ENCODE data around the gene KIF1B.
A peak's percentile ranks its signal among the peaks of the same experiment; 100 is the strongest.

Gene KIF1B

DNA sequence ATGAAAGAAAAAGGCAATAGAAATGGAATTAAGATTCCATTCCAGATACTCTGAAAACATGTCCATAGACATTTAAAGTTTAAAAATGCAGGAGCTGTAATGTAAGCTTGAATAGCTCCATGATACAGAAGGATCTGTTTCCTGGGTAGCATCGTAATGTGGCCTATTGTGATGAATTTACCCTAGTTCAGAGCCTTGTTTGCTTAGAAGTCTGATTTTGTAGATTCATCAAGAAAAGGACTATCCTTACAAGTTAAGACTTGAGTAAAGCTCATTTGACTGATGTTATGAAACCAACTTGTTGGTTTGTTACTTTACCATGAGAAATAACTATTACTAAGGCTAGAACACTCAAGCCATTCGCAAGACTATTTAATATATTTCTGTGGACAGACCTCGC, 55.5 kb downstream of the KIF1B start:
- intact Hi-C loops (cut with DNase I): no loop called here
- DNase-seq: no peak

DNA sequence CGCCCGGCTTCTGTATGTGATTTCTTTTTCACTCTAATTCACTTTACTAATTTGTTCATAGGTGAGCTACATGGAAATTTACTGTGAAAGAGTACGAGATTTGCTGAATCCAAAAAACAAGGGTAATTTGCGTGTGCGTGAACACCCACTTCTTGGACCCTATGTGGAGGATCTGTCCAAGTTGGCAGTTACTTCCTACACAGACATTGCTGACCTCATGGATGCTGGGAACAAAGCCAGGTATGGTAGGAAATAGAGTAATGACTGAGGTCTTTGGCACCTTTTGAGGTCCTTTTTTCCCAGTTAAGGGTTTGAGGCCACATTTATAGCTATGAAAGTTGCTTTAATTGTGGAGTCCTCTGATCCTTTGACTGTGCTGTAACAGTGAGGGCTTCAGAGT, 56.9 kb downstream of the KIF1B start:
- DNase-seq: peak in 2 of 42 donors; percentile 43 to 64
- intact Hi-C loops (cut with DNase I): no loop called here

DNA sequence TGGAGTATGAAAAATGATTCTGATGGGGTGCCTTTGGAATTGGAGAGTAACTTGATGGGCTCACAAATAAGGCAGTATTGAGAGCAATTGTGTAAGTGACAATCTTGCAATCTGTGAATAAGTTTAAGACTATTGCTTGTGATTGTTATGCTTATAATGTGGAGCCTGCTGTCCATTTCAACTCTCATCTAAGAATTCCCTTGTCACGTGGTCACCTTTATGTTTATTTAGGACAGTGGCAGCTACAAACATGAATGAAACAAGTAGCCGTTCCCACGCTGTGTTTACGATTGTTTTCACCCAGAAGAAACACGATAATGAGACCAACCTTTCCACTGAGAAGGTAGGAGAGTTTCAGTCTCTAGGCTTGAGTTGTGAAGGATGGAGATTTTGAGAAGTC, 57.6 kb downstream of the KIF1B start:
- intact Hi-C loops (cut with DNase I): no loop called here
- no peak for DNase-seq

DNA sequence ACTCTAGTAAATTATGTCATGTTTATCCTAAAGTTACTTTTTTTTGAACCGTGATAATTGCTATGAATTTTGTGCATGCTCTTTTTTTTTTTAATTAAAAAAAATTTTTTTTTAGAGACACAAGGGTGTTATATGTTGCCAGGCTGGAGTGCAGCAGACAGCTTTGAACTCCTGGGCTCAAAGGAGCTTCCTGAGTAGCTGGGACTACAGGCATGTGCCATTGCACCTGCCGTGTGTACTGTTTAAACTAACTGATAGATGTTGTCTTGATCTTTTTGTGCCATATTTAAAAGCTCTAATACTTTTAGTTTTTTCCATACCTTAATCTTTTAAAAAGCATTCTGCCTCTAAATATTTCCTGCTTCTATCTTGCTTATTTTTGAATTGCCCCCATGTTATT, 60.7 kb downstream of the KIF1B start:
- intact Hi-C loops (cut with DNase I): no loop called here
- DNase-seq: no peak

DNA sequence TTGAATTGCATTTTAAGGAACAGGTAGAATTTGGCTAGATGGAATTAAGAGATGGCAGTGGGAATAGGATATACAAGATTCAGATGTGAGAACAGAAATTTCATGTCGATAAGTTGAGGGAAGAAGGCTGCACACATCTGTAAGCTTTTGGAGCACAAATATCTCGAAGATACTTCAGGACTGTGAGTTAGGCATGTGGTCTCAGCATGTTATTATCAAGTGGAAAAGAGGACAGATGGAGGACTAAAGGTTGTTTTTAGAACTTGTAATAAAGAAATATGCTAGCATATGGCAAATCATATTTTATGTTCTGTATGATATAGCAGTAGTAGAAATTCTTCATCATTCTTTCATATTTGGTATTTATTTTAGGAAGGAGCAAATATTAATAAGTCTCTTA, 61.5 kb downstream of the KIF1B start:
- no peak for DNase-seq
- intact Hi-C loops (cut with DNase I): no loop called here

DNA sequence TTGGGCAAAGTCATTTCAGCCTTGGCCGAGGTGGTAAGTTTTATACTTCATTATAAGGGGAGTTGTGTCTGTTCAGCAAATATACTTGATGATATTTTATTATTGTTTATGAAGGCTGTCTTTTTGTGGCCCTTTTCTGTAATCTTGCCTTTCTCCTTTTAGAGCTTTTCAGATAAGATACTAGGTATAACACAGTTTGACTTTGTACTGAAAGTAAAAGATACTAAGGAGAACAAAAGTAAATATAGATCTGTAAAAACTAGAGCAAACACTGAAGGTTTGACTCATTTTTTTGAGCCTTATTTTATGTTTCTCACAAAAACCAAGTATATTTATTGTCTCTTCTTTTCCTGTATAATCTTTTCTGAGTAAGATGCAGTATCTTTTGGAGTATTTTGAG, 61.9 kb downstream of the KIF1B start:
- no peak for DNase-seq
- intact Hi-C loops (cut with DNase I): no loop called here

DNA sequence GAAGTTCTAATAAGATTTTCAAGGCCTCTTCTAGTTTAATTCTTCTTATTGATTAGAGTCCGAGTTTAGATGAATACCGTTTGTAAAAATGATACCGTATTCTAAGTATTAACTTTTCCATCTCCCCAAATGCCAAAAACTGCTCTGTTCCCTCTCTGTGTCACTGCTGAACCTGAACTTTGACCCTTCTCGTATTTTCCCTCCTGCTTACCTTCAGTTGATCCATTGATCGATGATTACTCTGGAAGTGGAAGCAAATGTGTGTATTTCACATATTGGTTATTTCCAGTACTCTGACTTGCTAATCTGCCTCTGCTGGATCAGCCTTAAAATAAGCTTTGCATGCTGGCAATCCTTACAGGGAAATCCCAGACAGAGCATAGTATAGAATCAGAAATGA, 68.5 kb downstream of the KIF1B start:
- intact Hi-C loops (cut with DNase I): no loop called here
- no peak for DNase-seq

DNA sequence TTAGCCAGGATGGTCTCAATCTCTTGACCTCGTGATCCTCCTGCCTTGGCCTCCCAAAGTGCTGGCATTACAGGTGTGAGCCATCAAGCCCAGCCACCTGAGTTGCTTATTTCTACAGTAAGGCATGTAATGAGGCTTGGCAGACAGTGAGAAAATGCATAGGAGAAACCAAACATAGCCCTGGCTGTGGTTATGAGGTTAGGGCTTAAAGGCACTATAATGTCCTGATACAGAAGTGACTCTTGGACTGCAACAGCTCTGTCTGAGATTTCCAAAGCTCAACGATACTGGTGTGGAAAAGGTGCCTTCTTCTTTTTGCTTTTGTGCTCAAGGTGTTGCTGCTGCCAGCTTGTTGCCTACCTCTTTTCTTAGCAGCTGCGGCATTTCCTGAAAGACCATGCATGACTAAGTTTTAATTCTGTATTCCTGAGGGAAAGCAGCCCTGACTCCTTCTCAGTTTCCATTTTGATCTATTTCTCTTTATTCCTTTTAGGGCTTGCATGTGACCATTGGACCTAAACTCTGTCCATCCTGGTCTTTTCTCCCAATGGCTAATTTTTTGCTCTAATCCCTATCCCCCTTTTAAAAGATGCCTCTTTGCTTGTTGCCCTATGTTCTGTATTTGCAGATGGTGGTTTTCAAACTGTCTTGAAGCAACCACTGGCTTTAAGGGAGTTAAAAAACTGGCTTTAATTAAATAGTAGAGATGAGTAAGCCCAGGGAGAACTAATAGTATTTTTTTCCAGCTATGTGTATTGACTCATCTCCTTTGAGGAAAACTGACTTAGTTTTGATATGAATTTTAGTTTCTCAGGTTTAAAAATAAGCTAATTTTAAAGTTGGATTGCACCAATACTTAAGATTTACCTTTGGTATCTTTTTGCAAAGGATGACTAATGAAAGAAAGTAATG, 70.3 kb downstream of the KIF1B start:
- no peak for DNase-seq

DNA sequence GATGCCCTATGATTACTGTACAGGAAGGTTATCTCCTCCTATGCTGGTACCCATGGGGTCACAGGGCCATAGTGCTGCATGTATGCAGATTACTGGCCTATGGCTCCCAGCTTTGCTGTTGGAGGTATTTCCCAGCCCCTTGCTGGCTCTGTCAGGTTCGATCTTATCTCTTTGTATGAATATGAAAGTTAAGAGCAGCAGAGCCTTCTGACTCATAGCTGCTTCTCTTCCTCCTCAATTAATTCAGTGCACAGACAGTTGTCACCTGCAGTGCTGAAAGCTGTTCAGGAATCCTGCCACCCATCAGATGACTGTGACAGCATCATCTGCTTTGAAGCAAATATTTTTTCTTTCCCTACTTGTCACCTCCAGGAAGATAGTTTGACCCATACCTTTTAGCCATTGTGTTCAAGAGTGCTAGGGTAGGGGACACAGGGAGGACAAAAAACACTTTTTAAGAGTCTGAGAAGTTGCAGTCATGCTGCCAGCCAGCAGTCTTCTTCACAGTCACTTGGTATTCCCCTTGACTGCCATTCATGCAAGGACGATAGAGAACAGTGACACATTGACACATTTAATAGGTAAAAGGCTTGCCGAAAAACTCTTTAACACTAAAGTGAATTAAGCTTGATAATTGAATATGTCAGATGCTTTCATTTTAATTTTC, 73.1 kb downstream of the KIF1B start:
- peak in 20 of 42 donors; percentile 19 to 74 (median 40) for DNase-seq

More for the DNA sequence above, 70.3 kb downstream of the KIF1B start:
- intact Hi-C loops (cut with DNase I): loop anchor here (10.0 kb wide), 1 partner anchor 66 kb away; the partner anchor contains the start of gene KIF1B

DNA sequence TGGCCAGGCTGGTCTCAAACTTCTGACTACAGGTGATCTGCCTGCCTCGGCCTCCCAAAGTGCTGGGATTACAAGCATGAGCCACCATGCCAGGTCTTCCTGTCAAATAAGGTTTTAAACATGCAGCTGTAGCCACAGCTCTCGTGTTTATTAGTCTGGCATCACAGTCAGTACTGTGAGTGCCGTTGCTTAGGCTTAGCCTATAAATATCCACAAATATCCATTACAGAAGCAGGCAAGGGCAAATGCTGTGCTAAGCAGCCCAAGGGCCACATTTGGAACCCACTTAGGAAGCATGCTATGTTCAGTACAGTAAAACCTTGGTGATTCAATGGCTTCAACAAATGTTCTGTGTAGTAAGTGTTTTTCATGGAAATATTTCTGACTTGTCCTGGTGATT, 75.9 kb downstream of the KIF1B start:
- no peak for DNase-seq
- intact Hi-C loops (cut with DNase I): loop anchor here (10.0 kb wide), 1 partner anchor 71 kb away; the partner anchor contains the start of gene KIF1B

More for the DNA sequence above, 73.1 kb downstream of the KIF1B start:
- intact Hi-C loops (cut with DNase I): loop anchor here (10.0 kb wide), 1 partner anchor 69 kb away; the partner anchor contains the start of gene KIF1B

DNA sequence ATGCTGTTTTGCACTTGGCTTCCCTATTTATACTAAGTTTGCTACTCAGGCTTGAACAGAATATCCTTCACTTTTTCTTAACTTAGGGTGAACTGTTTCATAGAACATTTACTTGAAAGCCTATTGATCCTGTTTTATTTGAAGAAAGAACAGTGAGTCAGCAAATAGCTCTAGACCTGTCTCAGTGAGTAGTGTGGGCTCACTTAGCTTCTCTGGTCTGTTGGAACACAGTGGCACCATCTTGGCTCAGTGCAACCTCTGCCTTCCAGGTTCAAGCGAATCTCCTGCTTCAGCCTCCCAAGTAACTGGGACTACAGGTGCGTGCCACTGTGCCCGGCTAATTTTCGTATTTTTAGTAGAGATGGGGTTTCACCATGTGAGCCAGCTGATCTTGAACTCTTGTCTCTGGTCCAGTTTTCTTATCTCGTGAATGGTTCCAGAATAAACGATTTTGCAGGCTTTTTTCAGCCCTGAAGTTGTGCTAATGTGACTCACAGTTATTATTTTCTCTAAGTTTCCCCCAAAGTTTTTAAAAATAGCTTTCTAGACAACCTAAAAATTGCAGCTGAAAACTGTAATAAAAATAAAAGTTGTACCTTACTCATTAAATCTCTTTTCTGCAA, 76.8 kb downstream of the KIF1B start:
- intact Hi-C loops (cut with DNase I): loop anchor here (10.0 kb wide), 1 partner anchor 72 kb away; the partner anchor contains the start of gene KIF1B
- DNase-seq: peak in 4 of 42 donors; percentile 20 to 51 (median 26)

DNA sequence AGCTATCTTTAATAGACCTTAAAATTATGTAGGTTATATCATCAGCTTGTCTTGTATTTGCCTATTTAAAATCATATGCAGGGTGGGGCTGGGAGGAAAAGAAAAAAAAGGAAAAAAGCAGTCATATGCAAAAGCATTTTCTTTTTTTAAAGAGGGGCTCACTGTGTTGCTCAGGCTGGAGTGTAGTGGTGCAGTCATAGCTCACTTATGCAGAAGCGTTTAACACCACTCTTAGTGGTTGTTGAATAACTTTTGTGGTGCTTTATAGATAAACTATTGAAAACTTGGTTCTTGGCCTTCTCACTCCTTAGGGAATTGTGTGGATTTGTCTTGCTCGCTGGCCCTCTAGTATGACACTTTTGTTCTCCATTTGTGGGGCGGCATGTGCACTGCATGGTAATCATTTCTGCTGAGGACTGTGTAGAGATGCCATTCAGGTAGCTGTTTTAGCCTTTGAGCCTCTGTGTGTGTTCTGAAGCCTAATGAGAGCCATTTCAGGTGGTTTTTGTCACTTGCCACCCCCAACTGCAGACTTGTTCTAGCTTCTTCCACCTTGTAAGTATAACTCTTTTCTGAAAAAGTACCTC, 77.8 kb downstream of the KIF1B start:
- peak in 2 of 42 donors; percentile 13 to 56 for DNase-seq
- intact Hi-C loops (cut with DNase I): loop anchor here (10.0 kb wide), 1 partner anchor 73 kb away; the partner anchor contains the start of gene KIF1B

DNA sequence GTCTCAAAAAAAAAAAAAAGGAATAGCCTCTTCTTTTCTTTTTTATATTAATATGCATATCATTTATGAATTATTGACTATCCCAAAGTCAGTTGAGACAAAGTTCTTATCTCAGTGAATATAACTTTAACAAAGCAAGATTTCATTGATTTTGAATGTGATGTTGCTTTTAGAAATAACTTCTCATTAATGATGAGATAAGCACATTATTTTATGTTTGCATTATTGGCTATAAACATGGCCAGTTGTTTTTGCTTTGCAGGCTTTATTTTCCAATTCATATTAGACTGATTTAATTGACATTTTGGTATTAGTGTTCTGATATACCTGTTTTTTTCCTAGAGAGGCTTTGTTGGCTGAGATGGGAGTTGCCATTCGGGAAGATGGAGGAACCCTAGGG, 81.3 kb downstream of the KIF1B start:
- intact Hi-C loops (cut with DNase I): no loop called here
- no peak for DNase-seq

DNA sequence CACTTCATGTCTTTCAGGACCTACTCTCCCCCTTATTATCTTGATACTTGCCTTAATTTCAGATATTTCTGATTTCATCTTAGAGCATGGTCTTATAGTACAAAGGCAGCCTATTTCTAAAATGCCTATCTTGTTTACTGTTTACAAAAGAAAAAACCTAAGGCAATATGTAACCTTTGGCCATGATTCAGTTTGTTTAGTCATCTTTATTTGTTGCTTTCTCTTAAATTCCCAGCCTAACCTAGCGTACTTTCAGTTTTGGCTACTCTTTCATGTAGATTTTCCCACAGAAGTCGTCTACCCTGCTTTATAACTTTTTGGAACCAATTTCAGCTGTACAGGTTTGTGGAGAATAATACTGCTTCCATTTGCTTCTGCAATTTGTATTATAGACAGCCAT, 81.8 kb downstream of the KIF1B start:
- intact Hi-C loops (cut with DNase I): no loop called here
- DNase-seq: no peak

DNA sequence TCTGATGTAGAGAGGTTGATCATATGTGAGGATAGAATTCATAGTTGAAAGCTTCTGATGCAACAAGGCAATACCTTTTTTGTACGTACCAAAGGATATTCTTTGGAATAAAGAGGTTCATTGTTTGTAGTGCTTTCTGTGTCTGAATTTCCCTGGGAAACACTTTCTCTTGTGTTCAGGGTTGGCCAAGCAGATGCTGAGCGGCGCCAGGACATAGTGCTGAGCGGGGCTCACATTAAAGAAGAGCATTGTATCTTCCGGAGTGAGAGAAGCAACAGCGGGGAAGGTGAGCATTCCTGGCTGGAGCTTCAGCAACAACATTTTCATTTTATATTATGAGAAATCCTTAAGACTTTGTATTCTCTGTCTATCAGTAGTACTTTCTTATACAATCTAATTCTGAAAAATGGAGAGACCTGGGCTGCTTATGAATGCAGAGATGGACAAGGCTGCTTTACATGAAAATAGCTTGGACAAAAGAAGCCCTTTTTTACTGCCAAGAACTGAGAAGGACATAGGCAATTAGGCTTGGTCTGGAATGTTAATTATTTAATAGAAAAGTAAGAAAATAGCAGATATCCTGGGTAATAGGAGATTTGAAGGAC, 85.2 kb downstream of the KIF1B start:
- intact Hi-C loops (cut with DNase I): no loop called here
- peak; percentile 21 to 89 (median 70) for DNase-seq

DNA sequence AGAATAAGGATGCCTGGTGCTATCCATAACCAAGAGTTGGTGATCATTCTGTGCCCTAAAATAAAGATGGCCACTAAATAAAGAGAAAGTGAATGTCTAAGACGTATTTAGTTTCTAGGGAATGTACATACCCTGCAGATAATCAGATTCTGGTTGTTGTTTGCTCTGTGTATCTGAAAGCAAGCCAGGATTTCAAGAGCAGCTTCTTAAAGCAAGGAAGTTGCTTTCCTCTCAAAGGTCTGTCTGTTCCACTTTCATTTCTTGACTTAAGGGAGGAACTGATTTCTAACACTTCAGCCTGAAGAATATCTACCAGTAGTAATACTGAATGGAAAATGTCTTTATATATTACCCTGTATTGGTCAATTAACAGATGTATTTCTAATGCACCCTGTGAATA, 88.8 kb downstream of the KIF1B start:
- intact Hi-C loops (cut with DNase I): no loop called here
- DNase-seq: no peak

DNA sequence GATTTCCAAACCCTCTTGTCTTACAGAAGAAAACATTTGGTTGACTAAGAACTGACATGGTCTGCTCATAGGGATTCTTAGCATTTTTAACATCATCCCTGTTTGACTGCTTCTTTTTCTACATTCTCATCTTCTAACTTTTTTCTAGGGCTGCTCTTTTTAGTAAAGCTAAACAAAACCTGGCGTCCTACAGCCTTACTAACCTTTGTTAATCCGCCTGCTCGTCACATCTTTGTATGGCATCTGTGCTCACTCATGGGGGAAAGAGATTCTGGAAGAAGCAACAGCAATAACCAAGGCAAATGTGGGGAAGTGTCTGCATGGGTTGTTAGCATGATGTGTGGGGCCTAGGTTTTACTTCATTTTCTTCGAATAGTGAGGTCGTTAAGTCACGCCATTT, 92.0 kb downstream of the KIF1B start:
- DNase-seq: no peak
- intact Hi-C loops (cut with DNase I): no loop called here

DNA sequence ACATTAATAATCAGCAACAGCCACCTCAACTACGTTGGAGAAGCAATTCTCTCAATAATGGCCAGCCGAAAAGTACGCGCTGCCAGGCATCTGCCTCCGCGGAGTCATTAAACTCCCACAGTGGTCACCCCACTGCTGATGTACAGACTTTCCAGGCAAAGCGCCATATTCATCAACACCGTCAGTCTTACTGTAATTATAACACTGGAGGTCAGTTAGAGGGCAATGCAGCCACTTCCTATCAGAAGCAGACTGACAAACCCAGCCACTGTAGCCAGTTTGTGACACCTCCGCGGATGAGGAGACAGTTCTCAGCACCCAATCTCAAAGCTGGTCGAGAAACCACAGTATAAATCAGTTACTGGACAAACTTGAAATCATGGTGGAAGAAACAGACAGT, 93.9 kb downstream of the KIF1B start:
- intact Hi-C loops (cut with DNase I): no loop called here
- DNase-seq: no peak

DNA sequence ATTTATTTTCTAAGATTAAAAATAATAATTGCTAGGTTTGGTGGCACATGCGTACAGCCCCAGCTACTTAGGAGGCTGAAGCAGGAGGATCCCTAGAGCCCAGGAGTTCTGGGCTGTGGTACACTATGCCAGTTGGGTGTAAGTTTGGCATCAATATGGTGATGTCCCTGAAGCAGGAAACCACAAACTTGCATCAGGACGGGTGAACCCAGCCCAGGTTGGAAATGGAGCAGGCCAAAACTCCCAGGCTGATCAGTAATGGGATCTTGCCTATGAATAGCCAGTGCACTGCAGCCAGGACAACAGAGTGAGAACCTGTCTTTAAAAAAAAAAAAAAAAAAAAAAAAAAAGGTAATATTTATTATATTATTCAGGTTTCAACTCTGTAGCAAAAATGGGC, 96.1 kb downstream of the KIF1B start:
- intact Hi-C loops (cut with DNase I): no loop called here

More for the DNA sequence above, 96.1 kb downstream of the KIF1B start:
- no peak for DNase-seq
